Central memory CD4-positive, alpha-beta T cell (primary cell): Measurements from ENCODE around the gene PAX7.
"Not testable (repeated sequence)": the region's sequence is repeated elsewhere in the genome, so short reads cannot be mapped to it uniquely, and the experiment has no call there.

Experiments
- DNase-seq: peaks from one replicate; pipeline ENCODE4 v3.0.0; 2022

PAX7 gene

GRCh38 chr1:18734461-18735223, 104.0 kb downstream of the PAX7 start:
- DNase-seq, result no peak

- no peak for DNase-seq
These were observed 104.8 kb downstream of the PAX7 start for GRCh38 chr1:18735224-18735997.

GRCh38 chr1:18736958-18737357, 106.3 kb downstream of the PAX7 start:
- no peak for DNase-seq

GRCh38 chr1:18738126-18738525, 107.5 kb downstream of the PAX7 start:
- DNase-seq, result no peak

GRCh38 chr1:18738617-18739016, 108.0 kb downstream of the PAX7 start:
- no peak for DNase-seq

GRCh38 chr1:18739408-18739807, 108.8 kb downstream of the PAX7 start:
- no peak for DNase-seq

- DNase-seq, result no peak
These were observed 109.3 kb downstream of the PAX7 start for GRCh38 chr1:18739897-18740296.

GRCh38 chr1:18740617-18741016, 110.0 kb downstream of the PAX7 start:
- no peak for DNase-seq

GRCh38 chr1:18743233-18743632, 112.6 kb downstream of the PAX7 start:
- no peak for DNase-seq

- not testable (repeated sequence) for DNase-seq
These were observed 113.7 kb downstream of the PAX7 start for GRCh38 chr1:18744381-18744780.

- DNase-seq, result no peak
These were observed 116.3 kb downstream of the PAX7 start for GRCh38 chr1:18746981-18747380.

- no peak for DNase-seq
These were observed 117.0 kb downstream of the PAX7 start for GRCh38 chr1:18747671-18748070.

- DNase-seq, result no peak
These were observed 117.8 kb downstream of the PAX7 start for GRCh38 chr1:18748435-18748834.

- no peak for DNase-seq
These were observed 118.9 kb downstream of the PAX7 start for GRCh38 chr1:18749569-18749968.

- DNase-seq, result no peak
These were observed 120.0 kb downstream of the PAX7 start for GRCh38 chr1:18750600-18750999.

GRCh38 chr1:18751425-18751824, 120.8 kb downstream of the PAX7 start:
- DNase-seq, result no peak

- DNase-seq, result no peak
These were observed 121.8 kb downstream of the PAX7 start for GRCh38 chr1:18752409-18752808.

GRCh38 chr1:18760156-18760555, 129.5 kb downstream of the PAX7 start:
- DNase-seq, result no peak

GRCh38 chr1:18761948-18762840, 131.5 kb downstream of the PAX7 start:
- DNase-seq, result no peak

- DNase-seq, result no peak
These were observed 133.7 kb downstream of the PAX7 start for GRCh38 chr1:18764362-18764761.

GRCh38 chr1:18765725-18766124, 135.1 kb downstream of the PAX7 start:
- DNase-seq, result no peak

- no peak for DNase-seq
These were observed 135.7 kb downstream of the PAX7 start for GRCh38 chr1:18766328-18766727.

GRCh38 chr1:18767576-18767975, 136.9 kb downstream of the PAX7 start:
- DNase-seq, result not testable (repeated sequence)
